BJ (cell line): ENCODE measurements around the gene RPS21. TPM values are rescaled to one million over a fixed set of nuclear protein-coding genes. Genes with fewer than 3 reads are reported as not detected.

Experiments used
- CTCF ChIA-PET: fragments of 350-600 bp; formaldehyde crosslinking; extraction: SDS; loops from one replicate; lab custom pipeline; 2021; ENCODE audit warnings: antibody characterized with exemption, inconsistent platforms; lab: Yijun Ruan, JAX
- POLR2A ChIA-PET: fragments of 300-600 bp; sonication (Branson Sonifier 250); formaldehyde crosslinking; extraction: SDS; loops from one replicate; lab custom pipeline; 2021; ENCODE audit warnings: antibody characterized with exemption; lab: Charles Lee
- DNase-seq: peaks from one replicate; pipeline ENCODE4 v3.0.0-alpha.2; 2011; ENCODE audit warnings: low read depth
- H3K27me3 ChIP-seq: 2 replicates; pipeline ENCODE4 v1.6.0; 2011; ENCODE audit warnings: low read length; ENCODE audit not compliant: control insufficient read depth, insufficient read depth
- H3K36me3 ChIP-seq: 2 replicates; pipeline ENCODE4 v1.5.1; 2011; ENCODE audit warnings: low read length; ENCODE audit not compliant: control insufficient read depth, insufficient read depth
- H3K4me3 ChIP-seq: 2 replicates; pipeline ENCODE4 v1.5.1; 2011; ENCODE audit warnings: low read depth, mild to moderate bottlenecking, control low read depth, low read length
- CTCF ChIP-seq: IDR thresholded peaks from 2 replicates; pipeline ENCODE4 v1.5.1; 2011; ENCODE audit warnings: low read depth, mild to moderate bottlenecking, control low read depth, inconsistent platforms, low read length, moderate library complexity; ENCODE audit not compliant: insufficient read depth
- polyA plus RNA-seq: library from polyadenylated mRNA; depleted of rRNA; stranded (reverse); fragments of >200 nt; gene quantifications from 2 replicates; pipeline ENCODE4 v1.2.3, GENCODE V29; 2011; rRNA removed

Gene RPS21
- polyA plus RNA-seq, 1 experiment = 3,818 TPM

- no peak for TF ChIP-seq CTCF
- peaks cover 14% of the 10 kb centered on the region for H3K27me3 ChIP-seq
- DNase-seq = no peak
- no peak overlapping the region for H3K4me3 ChIP-seq
- ChIA-PET POLR2A (no interaction called here), CTCF (no interaction called here)
- H3K36me3 ChIP-seq = no peaks in the 10 kb centered on the region
Observed at GRCh38 chr20:62437496-62437895, 50.6 kb downstream of the RPS21 start.

- H3K4me3 ChIP-seq = no peak overlapping the region
- DNase-seq = no peak
- TF ChIP-seq CTCF = no peak
- ChIA-PET CTCF (no interaction called here), POLR2A (no interaction called here)
- peaks cover 14% of the 10 kb centered on the region for H3K27me3 ChIP-seq
- H3K36me3 ChIP-seq = no peaks in the 10 kb centered on the region
Observed at GRCh38 chr20:62437927-62438326, 51.0 kb downstream of the RPS21 start.

Other genes with a start within 250 kb of the RPS21 start
- gene PSMA7, start 243.7 kb upstream of the RPS21 start, polyA plus RNA-seq = 319 and 478 TPM in 2 replicates
- 5.4 and 6.7 TPM in 2 replicates for gene SS18L1, start 243.3 kb upstream of the RPS21 start, polyA plus RNA-seq
- 17.6 and 19.3 TPM in 2 replicates for gene MTG2, start 204.1 kb upstream of the RPS21 start, polyA plus RNA-seq
- not detected in 2 replicates for gene HRH3, start 166.8 kb upstream of the RPS21 start, polyA plus RNA-seq
- gene OSBPL2, start 148.6 kb upstream of the RPS21 start, polyA plus RNA-seq = 15.9 and 20.5 TPM in 2 replicates
- gene ADRM1, start 84.1 kb upstream of the RPS21 start, polyA plus RNA-seq = 81.5 and 115 TPM in 2 replicates
- 0.82 and 1.1 TPM in 2 replicates for gene LAMA5, start 19.8 kb upstream of the RPS21 start, polyA plus RNA-seq
- 3.6 and 4.8 TPM in 2 replicates for gene CABLES2, start 20.2 kb downstream of the RPS21 start, polyA plus RNA-seq
- not detected in 2 replicates for gene RBBP8NL, start 40.4 kb downstream of the RPS21 start, polyA plus RNA-seq
- gene GATA5, start 88.9 kb downstream of the RPS21 start, polyA plus RNA-seq = not detected in 2 replicates